GM03348 (cell line): ENCODE data around the gene XPR1.
"Not testable (repeated sequence)": the region's sequence is repeated elsewhere in the genome, so short reads cannot be mapped to it uniquely, and the experiment has no call there.

Experiments used
- DNase-seq: peaks from one replicate; pipeline ENCODE4 v3.0.0; 2012; ENCODE audit warnings: low spot score

Gene XPR1

GRCh38 chr1:180644526-180645192 lies 12.8 kb downstream of the XPR1 start:
- no peak for DNase-seq

DNA sequence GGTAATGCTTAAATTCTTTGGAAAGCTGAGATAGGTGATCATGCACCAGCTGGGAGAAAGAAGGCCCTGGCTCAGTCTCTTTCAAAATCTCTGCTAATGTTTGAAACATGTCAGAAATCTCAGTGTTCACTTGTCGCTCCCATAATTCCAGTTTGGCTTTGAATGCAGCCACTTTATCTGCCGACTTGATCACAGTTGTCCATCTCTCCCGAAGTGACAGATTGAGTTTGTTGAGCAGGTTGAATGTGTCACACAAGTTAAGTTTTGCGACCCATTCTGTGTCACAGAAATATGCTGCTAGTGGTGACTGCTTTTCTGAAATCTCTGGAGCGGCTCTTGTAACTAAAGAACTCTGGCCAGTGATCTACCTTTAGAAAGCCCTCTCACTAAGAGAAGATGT lies 13.4 kb downstream of the XPR1 start:
- DNase-seq: not testable (repeated sequence)

DNA sequence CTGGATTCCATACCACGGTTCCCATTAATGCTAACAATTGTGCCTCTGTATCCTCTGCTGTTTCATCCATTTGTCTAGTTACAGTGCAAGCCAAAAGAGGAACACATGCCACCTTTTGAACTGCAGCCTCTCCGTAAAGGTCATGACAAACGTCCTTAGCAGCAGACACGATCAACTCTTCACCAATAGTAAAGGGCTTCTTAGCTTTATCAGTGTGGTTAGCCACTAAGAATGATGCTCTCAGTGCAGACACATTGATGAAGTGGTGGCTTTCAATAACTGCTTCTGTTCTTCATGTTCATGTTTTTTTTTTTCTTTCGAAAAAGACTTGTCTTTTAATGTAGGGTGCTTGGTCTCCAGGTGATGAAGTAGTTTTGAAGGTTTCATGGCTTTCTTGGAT lies 14.3 kb downstream of the XPR1 start:
- no peak for DNase-seq

DNA sequence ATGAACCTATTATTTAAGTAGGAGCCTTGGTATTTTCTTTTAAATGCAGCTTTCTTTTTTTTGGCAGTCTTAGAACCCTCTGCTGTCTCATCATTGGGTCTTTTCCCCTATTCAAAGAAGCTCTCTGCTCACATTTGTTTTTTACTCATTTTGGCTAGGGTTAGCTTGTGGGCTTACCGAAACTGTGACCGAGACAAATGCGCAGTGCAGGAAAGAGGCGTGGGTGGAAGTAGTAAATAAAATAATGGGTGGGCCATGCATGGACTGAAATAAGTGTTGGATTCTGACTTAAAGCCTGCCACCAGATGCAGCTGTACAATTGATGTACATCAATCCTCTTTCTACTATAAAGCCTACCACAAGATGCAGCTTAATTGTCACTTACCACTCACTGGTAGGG lies 14.7 kb downstream of the XPR1 start:
- no peak for DNase-seq

DNA sequence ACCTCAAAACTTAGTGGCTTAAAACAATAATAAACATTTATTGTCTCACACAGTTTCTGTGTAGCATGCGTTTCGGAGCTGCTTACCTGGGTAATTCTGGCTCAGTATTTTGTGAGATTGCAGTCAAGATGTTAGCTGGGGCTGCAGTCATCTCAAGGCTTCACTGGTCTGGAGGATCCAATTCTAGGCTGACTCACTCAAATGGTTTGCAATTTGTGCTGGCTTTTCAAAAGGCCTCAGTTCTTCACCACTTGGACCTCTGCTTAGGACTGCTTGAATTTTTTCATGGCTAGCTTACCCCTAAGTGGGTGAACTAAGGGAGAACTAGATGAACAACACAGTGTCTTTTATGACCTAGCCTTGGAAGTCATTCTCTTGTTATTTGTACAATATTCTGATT lies 21.0 kb downstream of the XPR1 start:
- DNase-seq: peak; percentile 5

- no peak for DNase-seq
Measured at GRCh38 chr1:180662709-180663108, 30.9 kb downstream of the XPR1 start.

- no peak for DNase-seq
Measured at GRCh38 chr1:180670681-180671080, 38.9 kb downstream of the XPR1 start.

- DNase-seq: no peak
Measured at GRCh38 chr1:180672105-180672504, 40.3 kb downstream of the XPR1 start.

DNA sequence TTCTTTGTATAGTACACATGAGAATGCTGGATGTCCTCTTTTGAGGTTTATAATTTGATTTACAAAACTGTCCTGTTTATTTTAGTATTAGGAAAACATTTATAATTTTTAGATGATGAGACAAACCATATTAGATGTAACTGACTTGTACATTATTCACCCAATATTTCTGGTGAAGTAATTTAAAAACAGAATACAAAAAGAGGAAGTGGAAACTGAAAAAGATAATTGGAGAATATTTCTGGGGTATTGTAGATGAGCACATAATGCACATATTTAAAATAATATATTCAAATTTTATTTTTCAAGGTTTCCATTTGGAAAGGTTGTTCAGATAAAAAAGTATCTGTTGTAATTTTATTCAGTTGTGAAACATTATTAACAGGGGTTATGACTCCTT lies 40.7 kb downstream of the XPR1 start:
- no peak for DNase-seq

GRCh38 chr1:180674603-180675530 lies 43.0 kb downstream of the XPR1 start:
- DNase-seq: no peak

DNA sequence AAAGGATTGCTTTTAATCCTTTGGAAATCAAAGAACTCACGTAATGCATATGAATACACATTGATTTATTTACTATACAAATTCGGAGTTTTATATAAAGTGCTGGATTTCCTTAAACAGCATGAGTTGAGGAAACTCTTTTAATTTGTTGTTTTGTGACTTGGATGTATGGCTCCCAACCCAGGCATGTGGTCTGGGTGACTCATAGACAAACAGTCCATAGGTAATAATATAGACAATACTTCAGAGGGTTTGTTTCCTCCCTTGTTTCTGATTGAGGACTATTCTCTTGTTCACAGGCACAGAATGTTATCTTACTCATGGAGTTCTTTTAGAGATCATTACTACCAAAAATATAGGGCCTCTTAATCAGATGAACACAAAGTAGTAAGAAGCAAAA lies 43.8 kb downstream of the XPR1 start:
- no peak for DNase-seq

DNA sequence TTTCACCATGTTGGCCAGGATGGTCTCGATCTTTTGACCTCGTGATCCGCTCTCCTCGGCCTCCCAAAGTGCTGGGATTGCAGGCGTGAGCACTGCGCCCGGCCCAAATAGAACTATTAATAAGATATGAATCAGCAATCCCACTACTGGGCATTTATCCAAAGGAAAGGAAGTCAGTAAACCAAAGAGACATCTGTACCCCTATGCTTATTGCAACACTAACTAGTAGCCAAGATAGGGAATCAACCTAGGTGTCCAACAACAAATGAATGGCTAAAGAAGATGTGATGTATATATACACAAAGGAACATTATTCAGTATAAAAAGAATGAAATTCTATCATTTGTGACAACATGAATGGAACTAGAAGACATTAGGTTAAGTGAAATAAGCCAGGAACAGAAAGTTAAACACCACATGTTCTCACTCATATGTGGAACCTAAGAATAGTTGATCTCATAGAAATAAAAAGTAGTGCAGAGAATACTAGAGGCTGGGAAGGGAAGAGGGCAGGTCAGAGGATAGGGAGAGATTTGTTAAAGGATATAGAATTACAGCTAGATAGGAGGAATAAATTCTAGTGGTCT lies 48.8 kb downstream of the XPR1 start:
- no peak for DNase-seq

GRCh38 chr1:180683117-180683516 lies 51.3 kb downstream of the XPR1 start:
- not testable (repeated sequence) for DNase-seq

- DNase-seq: no peak
Measured at GRCh38 chr1:180691322-180691913, 59.6 kb downstream of the XPR1 start.

DNA sequence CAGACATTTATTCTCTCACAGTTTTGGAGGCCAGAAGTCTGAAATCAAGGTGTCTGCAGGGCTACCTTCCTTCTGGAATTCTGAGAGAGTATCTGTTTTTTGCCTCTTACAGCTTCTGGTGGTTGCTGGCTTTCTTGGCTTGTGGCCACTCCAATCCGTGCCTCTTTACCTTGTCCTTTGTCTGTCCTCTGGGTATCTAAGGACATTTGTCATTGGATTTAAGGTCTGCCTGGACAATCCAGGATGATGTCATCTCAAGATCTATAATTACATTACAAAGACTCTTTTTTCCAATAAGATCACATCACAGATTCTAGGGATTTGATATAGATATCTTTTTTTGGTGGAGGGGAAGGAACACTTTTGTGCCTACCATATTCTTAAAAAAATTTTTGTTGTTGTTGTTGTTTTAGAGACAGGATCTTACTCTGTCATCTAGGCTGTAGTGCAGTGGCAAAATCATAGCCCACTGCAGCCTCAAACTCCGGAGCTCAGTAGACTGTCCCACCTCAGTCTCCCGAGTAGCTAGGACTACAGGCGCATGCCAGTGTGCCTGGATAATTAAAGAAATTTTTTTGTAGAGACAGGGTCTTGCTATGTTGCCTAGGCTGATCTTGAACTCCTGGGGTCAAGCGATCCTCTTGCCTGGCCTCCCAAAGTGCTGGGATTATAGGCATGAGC lies 61.9 kb downstream of the XPR1 start:
- DNase-seq: no peak

- DNase-seq: no peak
Measured at GRCh38 chr1:180695282-180695681, 63.5 kb downstream of the XPR1 start.

- no peak for DNase-seq
Measured at GRCh38 chr1:180696361-180696760, 64.5 kb downstream of the XPR1 start.

- no peak for DNase-seq
Measured at GRCh38 chr1:180698580-180698979, 66.8 kb downstream of the XPR1 start.

- DNase-seq: not testable (repeated sequence)
Measured at GRCh38 chr1:180702376-180702775, 70.6 kb downstream of the XPR1 start.

- DNase-seq: not testable (repeated sequence)
Measured at GRCh38 chr1:180710746-180711145, 78.9 kb downstream of the XPR1 start.

GRCh38 chr1:180711260-180711659 lies 79.4 kb downstream of the XPR1 start:
- DNase-seq: not testable (repeated sequence)

DNA sequence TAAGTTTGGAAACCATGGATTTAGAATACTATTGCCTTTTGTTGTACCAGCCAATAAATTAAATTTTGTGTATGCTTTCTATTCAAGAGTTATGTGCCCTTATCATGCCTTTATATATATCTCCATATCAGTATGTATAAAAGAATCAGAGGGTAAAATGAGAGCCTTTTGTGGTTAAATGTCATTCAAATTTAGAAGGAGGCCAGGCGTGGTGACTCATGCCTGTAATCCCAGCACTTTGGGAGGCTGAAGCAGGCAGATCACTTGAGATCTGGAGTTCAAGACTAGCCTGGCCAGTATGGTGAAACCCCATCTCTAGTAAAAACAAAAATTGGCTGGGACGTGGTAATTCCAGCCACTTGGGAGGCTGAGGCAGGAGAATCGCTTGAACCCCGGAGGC lies 88.9 kb downstream of the XPR1 start:
- DNase-seq: no peak
